ENCODE data around the gene GAL. TPM values are rescaled to one million over a fixed set of nuclear protein-coding genes. Genes with fewer than 3 reads are reported as not detected.

Gene GAL
- total and polyA plus RNA-seq, 7 donors, result 0.38 to 5.6 TPM; not detected in 5

- no peak overlapping the region for H3K27ac ChIP-seq
- intact Hi-C loops (cut with DNase I), result no loop called here
- TF ChIP-seq, protein P1, sequence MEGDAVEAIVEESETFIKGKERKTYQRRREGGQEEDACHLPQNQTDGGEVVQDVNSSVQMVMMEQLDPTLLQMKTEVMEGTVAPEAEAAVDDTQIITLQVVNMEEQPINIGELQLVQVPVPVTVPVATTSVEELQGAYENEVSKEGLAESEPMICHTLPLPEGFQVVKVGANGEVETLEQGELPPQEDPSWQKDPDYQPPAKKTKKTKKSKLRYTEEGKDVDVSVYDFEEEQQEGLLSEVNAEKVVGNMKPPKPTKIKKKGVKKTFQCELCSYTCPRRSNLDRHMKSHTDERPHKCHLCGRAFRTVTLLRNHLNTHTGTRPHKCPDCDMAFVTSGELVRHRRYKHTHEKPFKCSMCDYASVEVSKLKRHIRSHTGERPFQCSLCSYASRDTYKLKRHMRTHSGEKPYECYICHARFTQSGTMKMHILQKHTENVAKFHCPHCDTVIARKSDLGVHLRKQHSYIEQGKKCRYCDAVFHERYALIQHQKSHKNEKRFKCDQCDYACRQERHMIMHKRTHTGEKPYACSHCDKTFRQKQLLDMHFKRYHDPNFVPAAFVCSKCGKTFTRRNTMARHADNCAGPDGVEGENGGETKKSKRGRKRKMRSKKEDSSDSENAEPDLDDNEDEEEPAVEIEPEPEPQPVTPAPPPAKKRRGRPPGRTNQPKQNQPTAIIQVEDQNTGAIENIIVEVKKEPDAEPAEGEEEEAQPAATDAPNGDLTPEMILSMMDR (IDR thresholded peaks at IDR 0.05), result no peak
- peaks cover 0 to 43% (median 9%) of the 10 kb centered on the region in 3 donors for H3K27me3 ChIP-seq (ENCODE audit: insufficient read depth in 3 of 3, low read length in 2 of 3)
- H3K36me3 ChIP-seq (ENCODE audit: insufficient read depth in 1 of 2, low read depth in 1 of 2), result no peaks in the 10 kb centered on the region
- no peaks in the 10 kb centered on the region for H3K9me3 ChIP-seq
- WGBS, 3 donors, result 51 to 62% (median 58%) methylated on average over 14 of the region's 14 CpGs
- peaks cover 1% of the 10 kb centered on the region for H3K4me1 ChIP-seq
- no peak for DNase-seq
- no peak for ATAC-seq
- no peak overlapping the region for H3K4me3 ChIP-seq
Measured at GRCh38 chr11:68689737-68690625, 5.6 kb downstream of the GAL start.

DNA sequence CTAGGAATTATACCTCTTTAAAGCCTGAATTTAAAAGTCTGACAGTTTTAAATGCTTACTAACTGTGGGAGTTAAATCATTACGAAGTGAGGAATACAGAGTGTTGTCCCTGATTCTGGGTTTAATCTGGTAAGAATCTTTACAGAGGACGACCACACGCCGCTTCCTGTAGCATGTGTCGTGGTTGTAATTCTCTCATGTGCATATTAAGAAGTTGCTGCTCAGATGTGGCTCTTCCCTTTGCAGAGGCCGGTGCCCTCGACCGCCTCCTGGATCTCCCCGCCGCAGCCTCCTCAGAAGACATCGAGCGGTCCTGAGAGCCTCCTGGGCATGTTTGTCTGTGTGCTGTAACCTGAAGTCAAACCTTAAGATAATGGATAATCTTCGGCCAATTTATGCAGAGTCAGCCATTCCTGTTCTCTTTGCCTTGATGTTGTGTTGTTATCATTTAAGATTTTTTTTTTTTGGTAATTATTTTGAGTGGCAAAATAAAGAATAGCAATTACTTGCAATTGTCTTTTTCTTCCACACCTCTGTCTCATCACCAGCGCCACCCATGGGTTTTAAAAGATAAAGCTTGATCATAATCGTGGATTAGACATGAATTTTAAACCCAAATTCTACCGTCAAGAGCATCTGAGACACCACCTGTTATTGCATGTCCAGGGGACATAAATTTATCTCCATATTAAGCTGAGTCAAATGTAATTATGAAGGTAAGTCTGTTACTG, 6.5 kb downstream of the GAL start:
- no peak overlapping the region for H3K27ac ChIP-seq
- DNase-seq, result no peak
- no peaks in the 10 kb centered on the region for H3K9me3 ChIP-seq
- H3K27me3 ChIP-seq (ENCODE audit: insufficient read depth in 3 of 3, low read length in 2 of 3), result peaks cover 0 to 35% (median 5%) of the 10 kb centered on the region in 3 donors
- TF ChIP-seq, protein P1 (IDR thresholded peaks at IDR 0.05), result no peak
- H3K4me1 ChIP-seq, result no peaks in the 10 kb centered on the region
- 52 to 60% (median 55%) methylated on average over 16 of the region's 16 CpGs for WGBS, 3 donors
- no peak for ATAC-seq
- no peaks in the 10 kb centered on the region for H3K36me3 ChIP-seq (ENCODE audit: insufficient read depth in 1 of 2, low read depth in 1 of 2)
- intact Hi-C loops (cut with DNase I), result no loop called here
- no peak overlapping the region for H3K4me3 ChIP-seq

DNA sequence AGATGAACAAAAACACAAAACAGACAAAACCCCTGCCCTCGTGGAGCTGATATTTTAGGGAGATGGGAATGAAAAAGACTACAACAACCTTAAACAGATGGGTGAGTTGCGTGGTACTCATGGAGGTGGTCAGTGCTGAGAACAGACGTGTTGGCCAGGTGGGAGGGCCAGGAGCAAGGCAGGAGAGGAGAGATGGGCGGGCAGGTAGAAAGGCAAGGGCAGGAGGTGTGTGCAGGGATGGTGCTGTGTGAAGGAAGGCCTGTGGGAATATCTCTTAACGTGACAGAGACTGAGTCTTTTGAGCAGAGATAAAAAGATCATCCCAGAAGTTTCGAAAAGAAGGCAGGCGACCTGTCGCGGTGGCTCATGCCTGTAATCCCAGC, 7.0 kb downstream of the GAL start:
- TF ChIP-seq, protein P1 (IDR thresholded peaks at IDR 0.05), result no peak
- no peak for ATAC-seq
- no peaks in the 10 kb centered on the region for H3K36me3 ChIP-seq (ENCODE audit: insufficient read depth in 1 of 2, low read depth in 1 of 2)
- intact Hi-C loops (cut with DNase I), result no loop called here
- 75 to 87% (median 82%) methylated on average over 9 of the region's 9 CpGs for WGBS, 3 donors
- H3K9me3 ChIP-seq, result no peaks in the 10 kb centered on the region
- peaks cover 0 to 29% (median 8%) of the 10 kb centered on the region in 3 donors for H3K27me3 ChIP-seq (ENCODE audit: insufficient read depth in 3 of 3, low read length in 2 of 3)
- H3K27ac ChIP-seq, result no peak overlapping the region
- H3K4me3 ChIP-seq, result no peak overlapping the region
- no peaks in the 10 kb centered on the region for H3K4me1 ChIP-seq
- DNase-seq, result no peak

DNA sequence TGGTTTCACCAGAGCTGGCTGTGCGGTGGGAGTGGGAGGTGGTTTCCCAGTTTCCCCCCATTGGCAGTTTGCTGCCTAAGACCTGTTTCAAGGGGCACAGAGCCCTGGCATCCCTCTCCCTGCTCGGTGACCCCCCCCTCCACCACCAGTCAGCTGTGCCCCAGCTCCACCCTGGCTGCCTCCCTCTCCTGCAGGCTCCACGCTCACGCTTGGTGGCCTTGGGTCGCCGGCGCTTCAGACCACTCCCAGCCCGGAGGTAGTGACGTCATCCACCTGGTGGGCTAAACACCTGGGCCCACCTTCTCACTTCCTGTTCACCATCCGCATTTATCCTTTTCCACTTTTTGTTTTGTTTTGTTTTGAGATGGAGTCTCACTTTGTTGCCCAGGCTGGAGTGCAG, 7.8 kb downstream of the GAL start:
- ATAC-seq (no peak), DNase-seq (no peak)
- TF ChIP-seq, protein P1 (IDR thresholded peaks at IDR 0.05), result no peak
- Histone ChIP-seq H3K4me1 (no peaks in the 10 kb centered on the region), H3K4me3 (no peak overlapping the region), H3K36me3 (ENCODE audit: insufficient read depth in 1 of 2, low read depth in 1 of 2) (no peaks in the 10 kb centered on the region), H3K27ac (no peak overlapping the region), H3K27me3 (ENCODE audit: insufficient read depth in 3 of 3, low read length in 2 of 3) (peaks cover 0 to 22% (median 8%) of the 10 kb centered on the region in 3 donors), H3K9me3 (no peaks in the 10 kb centered on the region)
- intact Hi-C loops (cut with DNase I), result no loop called here
- WGBS, 3 donors, result 83 to 85% (median 85%) methylated on average over 10 of the region's 10 CpGs

Measured in psoas muscle (tissue), 8 donors.